Measurements from ENCODE around the gene CNDP2.
"Not testable (repeated sequence)": the region's sequence is repeated elsewhere in the genome, so short reads cannot be mapped to it uniquely, and the experiment has no call there.

The CNDP2 gene

DNA sequence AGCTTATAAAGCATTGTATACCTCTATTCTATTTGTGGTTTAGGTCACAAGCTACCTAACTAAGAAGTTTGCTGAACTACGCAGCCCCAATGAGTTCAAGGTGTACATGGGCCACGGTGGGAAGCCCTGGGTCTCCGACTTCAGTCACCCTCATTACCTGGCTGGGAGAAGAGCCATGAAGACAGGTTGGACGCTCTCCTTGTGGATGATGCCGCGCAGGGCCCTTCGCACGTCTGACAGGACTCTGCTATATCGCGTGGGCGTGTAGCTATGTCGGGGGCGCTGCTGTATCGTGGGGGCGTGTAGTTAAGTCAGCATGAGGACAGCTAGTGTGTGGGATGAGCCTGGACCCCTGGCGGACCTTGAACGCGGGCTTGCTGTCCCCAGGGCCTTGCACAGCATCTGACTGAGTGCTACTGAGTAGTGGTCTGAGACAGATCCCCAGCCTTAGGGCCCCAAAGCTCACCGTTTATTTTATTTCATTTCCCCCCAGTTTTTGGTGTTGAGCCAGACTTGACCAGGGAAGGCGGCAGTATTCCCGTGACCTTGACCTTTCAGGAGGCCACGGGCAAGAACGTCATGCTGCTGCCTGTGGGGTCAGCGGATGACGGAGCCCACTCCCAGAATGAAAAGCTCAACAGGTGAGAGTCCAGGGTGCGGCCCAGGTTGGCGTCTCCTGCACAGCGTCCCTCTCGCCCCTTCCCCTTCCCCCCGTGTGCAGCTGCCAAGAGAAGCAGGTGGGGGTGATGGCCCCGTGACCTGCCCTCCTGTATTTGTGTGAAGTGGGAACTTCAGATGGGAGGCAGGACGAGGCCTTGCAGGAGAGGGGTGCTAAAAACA is 22.5 kb downstream of the CNDP2 start:
- DNase-seq (ENCODE audit: low read depth): no peak

DNA sequence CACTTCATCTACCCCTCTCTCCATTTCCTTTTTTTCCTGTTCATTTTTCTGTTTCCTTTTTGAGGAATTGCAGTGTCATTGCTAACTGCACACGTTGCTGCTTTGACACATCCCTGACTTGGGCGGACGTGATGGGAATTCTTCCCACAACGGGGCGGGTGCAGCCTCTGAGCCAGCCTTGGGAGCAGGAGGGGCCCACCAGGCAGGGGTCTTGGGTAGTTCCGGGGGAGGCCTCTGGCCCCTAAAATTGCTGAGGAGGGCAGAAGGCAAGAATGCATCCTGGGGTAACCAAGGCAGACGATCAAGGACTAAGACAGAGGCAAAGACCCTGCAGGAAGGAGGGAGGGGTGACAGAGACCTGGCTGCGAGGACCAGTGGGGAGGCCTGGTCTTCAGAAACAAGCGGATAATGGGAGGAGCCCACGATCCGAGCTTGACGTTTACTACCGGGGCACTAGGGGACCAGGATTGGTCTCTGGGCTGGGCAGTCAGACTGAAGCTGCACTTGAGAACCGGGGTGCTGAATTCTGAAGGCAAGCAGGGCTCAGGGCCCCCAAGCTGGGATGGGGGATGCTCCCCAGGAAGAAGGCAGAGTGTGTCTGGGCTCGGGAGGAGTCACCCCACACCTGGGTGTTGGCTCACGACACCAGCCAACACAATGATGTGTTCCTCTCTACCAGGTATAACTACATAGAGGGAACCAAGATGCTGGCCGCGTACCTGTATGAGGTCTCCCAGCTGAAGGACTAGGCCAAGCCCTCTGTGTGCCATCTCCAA is 23.3 kb downstream of the CNDP2 start:
- DNase-seq (ENCODE audit: low read depth): no peak

DNA sequence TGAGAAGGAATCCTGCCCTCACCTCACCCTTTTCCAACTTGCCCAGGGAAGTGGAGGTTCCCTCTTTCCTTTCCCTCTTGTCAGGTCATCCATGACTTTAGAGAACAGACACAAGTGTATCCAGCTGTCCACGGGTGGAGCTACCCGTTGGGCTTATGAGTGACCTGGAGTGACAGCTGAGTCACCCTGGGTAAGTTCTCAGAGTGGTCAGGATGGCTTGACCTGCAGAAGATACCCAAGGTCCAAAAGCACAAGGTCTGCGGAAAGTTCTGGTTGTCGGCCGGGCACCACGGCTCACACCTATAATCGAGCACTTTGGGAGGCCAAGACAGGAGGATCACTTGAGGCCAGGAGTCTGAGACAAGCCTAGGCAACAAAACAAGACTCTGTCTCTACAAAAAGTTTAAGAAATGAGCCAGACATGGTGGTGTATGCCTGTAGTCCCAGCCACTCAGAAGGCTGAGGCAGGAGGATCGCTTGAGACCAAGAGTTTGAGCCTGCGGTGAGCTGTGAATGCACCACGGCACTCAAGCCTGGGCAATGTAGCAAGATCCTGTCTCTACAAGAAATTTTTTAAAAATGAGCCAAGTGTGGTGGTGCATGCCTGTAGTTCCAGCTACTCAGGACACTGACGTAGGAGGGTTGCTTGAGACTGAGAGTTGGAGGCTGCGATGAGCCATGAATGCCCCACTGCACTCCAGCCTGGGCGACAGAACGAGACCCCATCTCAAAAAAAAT is 24.1 kb downstream of the CNDP2 start:
- DNase-seq (ENCODE audit: low read depth): no peak

DNA sequence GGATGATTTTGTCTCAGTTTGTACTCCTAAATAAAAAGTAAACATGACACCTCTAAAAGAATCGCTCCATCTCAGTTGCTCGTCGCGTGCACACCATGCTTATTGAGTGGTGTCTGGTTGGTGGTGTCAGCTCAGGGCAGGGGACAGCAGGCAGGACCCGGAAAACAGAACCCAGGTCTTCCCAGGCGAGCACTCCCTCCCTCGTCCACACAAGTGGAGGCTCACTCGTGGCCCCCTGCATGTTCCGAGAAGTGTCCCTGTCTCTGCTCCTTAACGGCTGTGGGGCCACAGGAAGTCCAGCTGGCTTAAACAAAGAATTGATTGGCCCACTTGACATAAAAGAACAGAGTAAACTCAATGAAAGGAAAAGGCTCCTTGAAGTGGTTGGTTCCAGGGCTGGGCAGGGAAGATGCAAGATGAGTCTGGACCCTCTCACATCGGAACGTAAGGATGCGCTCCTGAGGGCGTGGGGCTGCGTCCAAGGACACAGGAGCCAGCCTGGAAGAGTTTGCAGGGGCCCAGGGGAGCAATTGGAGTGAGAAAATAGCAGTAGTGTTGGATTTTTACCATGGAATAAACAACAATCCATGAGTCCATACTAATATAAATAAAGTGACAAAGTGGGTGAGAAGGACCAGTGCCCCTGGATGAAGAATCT is 25.0 kb downstream of the CNDP2 start:
- DNase-seq (ENCODE audit: low read depth): no peak

DNA sequence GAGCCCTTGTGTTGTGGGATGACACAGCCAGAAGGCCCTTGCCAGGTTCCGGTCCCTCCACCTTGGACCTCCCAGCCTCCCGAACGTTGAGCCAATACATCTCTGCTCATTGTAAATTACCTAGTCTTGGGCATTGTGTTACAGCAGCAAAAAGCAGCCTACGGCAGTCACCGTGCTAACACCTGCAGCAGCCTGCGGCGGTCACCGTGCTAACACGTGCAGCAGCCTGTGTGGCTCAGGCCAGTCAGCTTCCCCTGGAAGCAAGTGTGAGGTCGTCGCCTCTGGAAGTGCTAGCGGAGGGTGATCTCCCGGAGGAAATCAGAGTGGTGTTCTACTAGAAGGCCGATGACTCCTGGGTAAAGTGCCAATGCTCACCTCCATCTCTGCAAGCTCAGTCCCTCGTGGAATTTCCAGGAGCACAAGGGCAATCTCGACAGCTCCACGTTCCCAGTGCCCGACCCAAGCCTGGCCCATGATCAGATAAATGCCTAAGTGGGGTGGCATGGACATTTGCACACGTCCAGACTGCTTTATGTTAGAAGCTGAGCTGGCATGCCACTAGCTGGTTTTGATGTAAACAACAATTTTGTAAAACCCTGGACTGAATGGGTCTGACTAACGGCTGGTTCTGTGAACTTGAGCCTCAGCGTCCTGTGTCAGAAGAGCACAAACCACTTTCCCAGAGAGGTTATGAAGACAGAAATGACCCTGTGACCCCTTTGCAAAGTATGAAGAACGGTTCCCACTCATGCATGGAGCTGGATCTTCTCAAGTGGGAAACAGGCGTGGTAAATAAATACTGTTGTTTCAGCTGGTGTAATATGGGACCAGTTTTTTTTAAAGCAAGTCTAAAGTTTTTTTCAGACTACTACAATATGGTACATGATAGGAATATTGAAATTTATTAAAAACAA is 26.7 kb downstream of the CNDP2 start:
- no peak for DNase-seq (ENCODE audit: low read depth)

DNA sequence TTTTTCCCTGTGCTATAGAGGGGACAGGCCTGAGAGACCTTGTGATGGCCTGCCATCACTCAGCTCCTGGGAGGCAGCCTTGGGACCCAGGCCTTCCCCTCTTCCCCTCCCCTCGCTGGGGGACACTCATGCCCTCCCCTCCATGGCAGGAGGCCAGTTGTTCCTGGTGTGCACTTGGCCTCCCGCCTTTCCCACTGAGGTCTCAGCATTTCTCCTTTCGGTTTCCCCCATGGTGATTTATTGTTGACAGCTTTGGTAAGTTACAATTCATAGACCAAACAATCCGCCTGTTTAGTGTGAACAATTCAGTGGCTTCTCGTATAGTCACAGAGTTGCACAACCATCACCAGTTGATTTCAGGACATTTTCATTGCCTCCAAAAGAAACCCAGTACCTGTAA is 27.9 kb downstream of the CNDP2 start:
- DNase-seq (ENCODE audit: low read depth): no peak

DNA sequence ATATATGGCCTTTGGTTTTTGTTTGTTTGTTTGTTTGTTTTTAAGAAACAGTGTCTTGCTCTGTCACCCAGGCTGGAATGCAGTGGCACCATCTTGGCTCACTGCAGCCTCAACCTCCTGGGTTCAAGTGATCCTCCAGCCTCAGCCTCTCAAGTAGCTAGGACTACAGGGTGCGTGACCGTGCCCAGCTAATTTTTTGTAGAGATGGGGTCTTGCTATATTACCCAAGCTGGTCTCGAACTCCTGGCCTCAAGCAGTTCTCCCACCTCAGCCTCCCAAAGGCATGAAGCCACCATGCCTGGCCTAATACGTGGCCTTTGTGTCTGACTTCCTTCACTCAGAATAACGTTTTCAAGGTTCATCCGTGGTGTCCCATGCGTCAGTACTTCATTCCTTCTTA is 28.8 kb downstream of the CNDP2 start:
- not testable (repeated sequence) for DNase-seq (ENCODE audit: low read depth)

DNA sequence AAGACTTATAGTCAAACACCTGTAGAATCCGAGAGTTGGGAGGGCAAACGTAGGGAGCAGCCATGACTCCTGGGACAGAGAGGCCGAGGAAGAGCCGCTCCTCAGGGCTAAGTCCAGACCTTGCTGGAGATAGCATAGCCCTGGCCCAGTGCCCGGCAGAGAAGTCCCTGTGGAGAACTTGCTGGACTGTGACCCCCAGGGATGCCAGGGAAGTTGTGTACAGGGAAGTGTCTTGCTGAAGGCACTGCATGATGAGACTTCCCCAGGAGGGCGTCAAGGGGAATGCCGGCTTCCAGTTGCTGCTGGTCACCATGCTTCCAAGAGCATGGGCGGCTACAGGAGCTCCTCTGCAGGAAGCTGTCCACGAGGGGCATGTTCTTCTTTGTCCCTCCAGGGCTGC is 29.6 kb downstream of the CNDP2 start:
- no peak for DNase-seq (ENCODE audit: low read depth)

DNA sequence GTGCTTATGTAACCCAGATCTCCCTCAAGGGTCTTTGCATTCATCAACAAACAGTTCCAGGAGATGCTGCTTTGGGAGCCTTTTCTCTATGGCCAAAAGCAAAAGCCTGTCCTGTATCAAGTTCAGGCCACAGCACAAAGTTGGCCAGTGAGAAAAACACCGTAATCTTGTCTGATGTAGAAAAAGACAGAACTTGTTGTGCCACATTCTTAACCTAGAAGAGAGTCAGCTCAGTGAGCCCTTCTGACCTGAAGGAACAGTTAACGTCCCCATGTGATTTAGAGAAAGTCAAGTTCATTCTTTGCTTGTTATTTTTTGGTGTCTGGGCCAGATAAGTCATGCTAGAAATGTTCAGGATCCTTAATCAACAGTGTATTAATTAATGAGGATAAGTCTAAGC is 30.3 kb downstream of the CNDP2 start:
- DNase-seq (ENCODE audit: low read depth): no peak

DNA sequence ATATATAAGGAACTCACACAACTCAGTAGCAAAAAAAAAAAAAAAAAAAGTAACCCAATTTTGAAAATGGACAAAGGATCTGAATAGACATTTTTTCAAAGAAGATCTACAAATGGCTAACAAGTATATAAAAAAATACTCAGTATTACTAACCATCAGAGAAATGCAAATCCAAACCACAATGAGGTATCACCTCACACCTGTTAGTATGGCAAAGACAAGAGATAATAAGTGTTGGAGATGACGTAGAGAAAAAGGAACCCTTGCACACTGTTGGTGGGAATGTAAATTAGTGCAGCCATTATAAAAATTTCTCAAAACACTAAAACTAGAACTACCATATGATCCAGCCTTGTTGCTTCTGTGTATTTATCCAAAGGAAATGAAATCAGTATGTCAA is 32.3 kb downstream of the CNDP2 start:
- no peak for DNase-seq (ENCODE audit: low read depth)

DNA sequence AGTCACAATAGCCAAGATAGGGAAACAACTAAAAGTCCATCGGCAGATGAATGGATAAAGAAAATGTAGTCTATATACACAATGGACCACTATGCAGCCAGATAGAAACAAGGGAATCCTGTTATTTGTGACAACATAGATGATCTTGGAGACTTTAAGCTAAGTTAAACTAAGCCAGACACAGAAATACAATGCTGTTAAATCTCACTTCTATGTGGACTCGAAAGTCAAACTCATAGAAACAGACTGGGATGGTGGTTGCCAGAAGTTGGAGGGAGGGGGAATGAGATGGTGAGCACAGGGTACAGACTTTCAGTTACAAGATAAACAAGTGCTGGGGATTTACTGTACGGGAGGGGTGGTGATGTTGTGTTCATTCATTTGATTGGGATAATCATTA is 32.8 kb downstream of the CNDP2 start:
- no peak for DNase-seq (ENCODE audit: low read depth)

DNA sequence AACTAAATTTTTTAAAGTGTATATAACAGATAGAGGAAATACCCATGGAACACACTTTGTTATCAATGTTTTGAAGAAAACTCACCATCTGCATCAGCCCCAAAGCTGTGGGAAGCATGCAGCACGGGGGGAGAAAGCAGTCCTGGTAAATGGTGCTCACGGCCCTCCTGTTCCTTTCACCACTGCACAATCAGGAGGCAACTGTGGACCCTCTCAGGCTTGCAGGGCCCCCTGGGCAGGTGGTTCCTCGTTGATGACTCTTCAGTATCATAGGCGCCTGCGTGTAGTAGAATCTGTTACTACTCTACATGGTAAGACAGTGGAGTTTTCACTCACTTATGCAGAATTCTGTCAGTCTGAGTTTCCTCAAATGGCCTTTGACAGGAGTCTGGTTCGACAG is 33.2 kb downstream of the CNDP2 start:
- no peak for DNase-seq (ENCODE audit: low read depth)

DNA sequence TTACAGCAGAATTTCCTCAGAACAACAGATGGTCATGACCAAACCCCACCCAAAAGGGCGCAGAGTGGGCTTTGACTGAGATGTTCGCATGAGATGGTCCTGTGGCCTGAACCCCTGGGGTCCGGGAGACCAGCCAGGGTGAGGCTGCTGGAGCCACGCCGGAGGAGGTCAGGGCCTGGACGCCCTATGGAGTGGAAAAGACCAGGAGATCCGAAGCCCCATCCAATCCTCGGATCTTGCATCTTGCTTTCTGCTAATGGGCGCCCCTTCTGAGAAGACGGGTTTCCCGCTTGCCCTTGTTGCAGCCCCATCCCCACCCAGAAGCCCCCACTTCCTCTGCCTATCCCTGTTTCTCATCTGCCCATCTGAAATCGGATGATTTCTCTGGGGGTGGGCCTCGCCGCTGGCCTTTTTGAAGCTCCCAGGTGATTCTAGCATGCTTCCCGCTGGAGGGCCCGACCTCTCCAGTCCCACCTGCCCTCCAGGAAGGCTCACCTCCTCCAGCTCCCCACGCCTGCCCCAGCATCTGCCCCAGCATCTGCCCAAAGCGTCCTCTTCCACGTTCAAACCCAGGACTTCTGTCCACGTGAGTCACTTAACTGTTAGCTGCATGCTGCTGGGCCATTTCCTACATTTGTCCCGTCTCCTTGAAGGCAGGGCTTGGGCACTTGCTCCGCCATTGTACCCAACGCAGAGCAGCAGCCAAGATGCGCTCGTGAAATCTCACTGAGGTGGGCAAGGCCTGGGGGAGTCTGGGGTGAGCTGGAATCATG is 33.8 kb downstream of the CNDP2 start:
- DNase-seq (ENCODE audit: low read depth): no peak

DNA sequence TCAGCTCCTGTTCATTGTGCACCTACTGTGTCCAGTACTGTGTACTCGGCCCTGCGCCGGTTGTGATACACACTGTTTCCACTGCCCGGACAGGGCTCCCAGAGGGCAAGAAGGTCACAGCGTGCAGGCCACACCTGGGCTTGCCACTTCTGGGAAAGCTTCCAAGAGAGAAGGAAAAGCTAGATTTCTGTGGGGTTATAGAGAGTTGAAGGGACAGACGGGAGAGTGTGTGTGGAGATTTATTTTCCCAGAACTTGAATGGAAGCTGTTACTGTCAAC is 34.4 kb downstream of the CNDP2 start:
- no peak for DNase-seq (ENCODE audit: low read depth)

DNA sequence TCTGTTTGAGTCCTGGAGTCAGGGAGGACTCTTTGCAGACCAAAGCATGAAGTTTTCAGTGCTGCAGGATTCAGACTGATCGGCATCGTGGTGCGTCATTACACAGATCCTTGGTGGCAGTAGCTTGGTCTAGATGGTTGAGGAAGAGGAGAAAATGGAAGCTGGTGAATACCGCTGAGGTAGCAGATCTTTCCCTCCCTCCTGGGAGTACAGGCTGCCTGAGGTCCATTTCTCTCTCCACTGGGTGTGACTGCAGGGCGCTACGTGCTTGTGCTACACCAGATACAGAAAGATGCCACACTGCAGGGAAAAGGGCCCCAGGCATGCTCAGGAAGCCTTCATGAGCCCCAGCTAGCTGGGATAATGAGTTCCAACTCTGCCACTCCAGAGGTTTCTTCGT is 34.9 kb downstream of the CNDP2 start:
- no peak for DNase-seq (ENCODE audit: low read depth)

DNA sequence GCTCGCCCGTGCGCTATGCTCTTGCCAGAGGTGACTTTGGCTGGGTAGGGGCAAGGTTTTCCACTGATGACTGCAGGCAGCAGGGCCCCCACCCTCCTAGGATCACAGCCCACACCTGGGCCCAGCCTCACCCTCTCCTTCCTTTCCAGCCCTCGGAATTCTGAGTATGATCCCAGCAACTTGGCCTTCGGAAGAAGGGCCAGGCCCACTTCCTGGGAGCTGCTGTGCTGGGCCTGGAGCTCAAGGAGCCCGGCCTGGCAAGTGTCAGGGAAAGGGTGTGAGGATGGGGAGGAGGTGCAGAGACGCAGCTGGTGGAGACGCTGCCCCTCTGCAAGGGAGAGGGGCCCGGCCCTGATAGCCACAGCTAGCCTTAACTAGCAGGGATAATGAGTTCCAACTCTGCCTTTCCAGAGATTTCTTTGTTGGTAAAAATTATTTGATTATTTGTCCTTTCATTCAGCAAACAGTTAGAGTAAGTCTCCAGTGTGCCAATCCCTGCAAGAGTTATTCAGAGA is 36.4 kb downstream of the CNDP2 start:
- no peak for DNase-seq (ENCODE audit: low read depth)

DNA sequence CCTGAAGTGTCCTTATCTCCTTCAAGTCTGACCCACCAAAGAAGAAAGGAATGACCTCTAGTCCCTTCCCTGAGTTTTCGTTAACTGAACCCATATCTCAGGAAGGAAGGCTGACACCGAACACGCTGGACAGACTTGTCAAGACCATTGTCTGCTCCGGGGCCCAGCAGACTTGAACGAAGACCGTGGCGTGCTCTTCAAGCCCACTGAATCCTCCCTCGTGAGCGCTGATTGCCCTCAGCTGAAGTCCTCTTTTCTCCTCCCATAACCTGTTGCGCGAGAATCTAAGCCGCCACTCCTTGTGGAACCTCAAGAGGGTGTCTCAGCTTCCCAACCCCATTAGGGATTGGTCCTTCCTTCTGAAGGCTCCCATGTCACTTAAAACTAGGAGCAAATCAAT is 37.5 kb downstream of the CNDP2 start:
- DNase-seq (ENCODE audit: low read depth): no peak

DNA sequence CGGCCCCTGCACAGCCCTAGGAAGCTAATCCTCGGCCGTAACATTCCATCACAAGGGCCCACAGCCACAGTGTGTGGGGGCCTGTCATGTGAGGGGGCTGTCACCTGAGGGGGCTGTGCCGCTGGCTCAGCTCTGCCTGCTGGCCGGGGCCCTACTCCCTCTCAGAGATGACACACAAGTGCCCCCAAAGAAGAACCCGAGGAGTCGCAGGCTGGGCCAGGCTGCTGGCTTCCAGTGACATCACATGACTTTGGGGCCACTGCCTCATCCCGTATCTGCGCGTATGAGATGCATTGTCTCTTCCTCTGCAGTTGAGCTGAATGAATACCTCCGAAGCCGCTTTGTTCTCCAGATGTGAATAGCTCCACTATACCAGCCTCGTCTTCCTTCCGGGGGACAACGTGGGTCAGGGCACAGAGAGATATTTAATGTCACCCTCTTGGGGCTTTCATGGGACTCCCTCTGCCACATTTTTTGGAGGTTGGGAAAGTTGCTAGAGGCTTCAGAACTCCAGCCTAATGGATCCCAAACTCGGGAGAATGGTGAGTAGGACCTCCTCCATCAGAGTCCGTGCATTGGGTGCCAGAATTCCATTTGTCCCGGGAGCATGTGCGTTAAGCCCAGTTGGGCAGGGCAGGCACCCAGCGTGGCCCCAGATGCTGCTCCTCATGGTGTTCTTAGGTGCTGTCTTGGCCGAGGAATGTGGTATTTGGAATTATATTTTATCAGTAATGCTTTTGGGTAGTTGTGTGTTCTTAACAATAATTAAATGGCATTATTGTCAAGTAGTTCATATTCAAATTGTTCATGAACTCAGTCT is 38.2 kb downstream of the CNDP2 start, which contains the start of gene CNDP1:
Gene CNDP1, plus strand, starts transcription at position 351 of the 820 bp plus-strand sequence. Its CDS starts 168 bp downstream, at position 519.
- no peak for DNase-seq (ENCODE audit: low read depth)

DNA sequence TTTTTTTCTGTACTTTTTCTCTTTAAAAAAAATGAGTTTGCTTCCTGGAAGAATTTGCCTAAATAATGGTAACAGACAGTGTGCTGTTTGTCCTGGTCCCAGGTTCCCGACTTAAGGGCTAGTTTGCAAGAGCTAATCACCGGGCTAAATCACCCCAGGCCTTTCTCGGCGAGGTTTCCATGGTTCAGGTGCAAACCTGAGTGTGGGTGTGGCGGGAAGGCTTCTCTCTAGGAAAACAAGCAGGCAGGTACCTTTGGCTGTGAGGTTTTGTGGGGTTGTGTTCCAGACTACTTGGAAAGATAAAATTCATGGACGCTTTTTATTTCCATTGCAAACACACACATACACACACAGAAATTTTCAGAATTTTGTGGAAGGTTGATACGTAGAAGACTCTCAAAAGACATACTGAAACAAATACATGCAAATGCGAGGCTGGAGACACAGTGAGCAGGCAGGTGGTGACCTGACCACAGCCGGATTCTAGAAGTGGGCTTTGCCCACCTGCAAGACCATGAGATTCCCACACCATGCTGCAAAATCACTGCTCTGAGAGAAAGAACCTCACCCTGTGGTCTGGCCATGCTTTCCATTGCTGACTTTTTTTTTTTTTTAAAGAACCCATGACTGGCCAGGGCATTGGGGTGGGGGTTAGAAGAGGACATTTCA is 39.0 kb downstream of the CNDP2 start:
- no peak for DNase-seq (ENCODE audit: low read depth)
